Measurements from ENCODE around the gene CPA1.

CPA1 gene

GRCh38 chr7:130356121-130356875 is 24.0 kb upstream of the CPA1 start:
- peak; percentile 7 for DNase-seq (ENCODE audit: low spot score)

GRCh38 chr7:130356876-130357611 is 23.2 kb upstream of the CPA1 start:
- peak; percentile 61 for DNase-seq (ENCODE audit: low spot score)

- no peak for DNase-seq (ENCODE audit: low spot score)
Observed at GRCh38 chr7:130358471-130358870, 21.8 kb upstream of the CPA1 start.

- DNase-seq (ENCODE audit: low spot score) = no peak
Observed at GRCh38 chr7:130359276-130359857, 20.9 kb upstream of the CPA1 start.

- DNase-seq (ENCODE audit: low spot score) = no peak
Observed at GRCh38 chr7:130360518-130360917, 19.8 kb upstream of the CPA1 start.

GRCh38 chr7:130361681-130362080 is 18.6 kb upstream of the CPA1 start:
- DNase-seq (ENCODE audit: low spot score) = no peak

- no peak for DNase-seq (ENCODE audit: low spot score)
Observed at GRCh38 chr7:130362251-130362816, 18.0 kb upstream of the CPA1 start.

GRCh38 chr7:130363026-130363847 is 17.1 kb upstream of the CPA1 start:
- DNase-seq (ENCODE audit: low spot score) = no peak

GRCh38 chr7:130364451-130364850 is 15.8 kb upstream of the CPA1 start:
- DNase-seq (ENCODE audit: low spot score) = no peak

GRCh38 chr7:130365088-130365487 is 15.2 kb upstream of the CPA1 start:
- DNase-seq (ENCODE audit: low spot score) = no peak

- no peak for DNase-seq (ENCODE audit: low spot score)
Observed at GRCh38 chr7:130365511-130366441, 14.5 kb upstream of the CPA1 start.

GRCh38 chr7:130366564-130366963 is 13.7 kb upstream of the CPA1 start:
- DNase-seq (ENCODE audit: low spot score) = no peak

- DNase-seq (ENCODE audit: low spot score) = no peak
Observed at GRCh38 chr7:130367088-130367755, 13.1 kb upstream of the CPA1 start.

GRCh38 chr7:130367836-130368746 is 12.2 kb upstream of the CPA1 start:
- DNase-seq (ENCODE audit: low spot score) = no peak

GRCh38 chr7:130369110-130369711 is 11.1 kb upstream of the CPA1 start:
- DNase-seq (ENCODE audit: low spot score) = no peak

- no peak for DNase-seq (ENCODE audit: low spot score)
Observed at GRCh38 chr7:130369831-130370550, 10.3 kb upstream of the CPA1 start.

GRCh38 chr7:130371046-130371445 is 9.2 kb upstream of the CPA1 start:
- no peak for DNase-seq (ENCODE audit: low spot score)
